ENCODE measurements around the gene ZSWIM2.
"Not testable (repeated sequence)": the region's sequence is repeated elsewhere in the genome, so short reads cannot be mapped to it uniquely, and the experiment has no call there.

The ZSWIM2 gene

GRCh38 chr2:186848873-186849578 is at the start of gene ZSWIM2:
Gene ZSWIM2 (minus strand): TSS chr2:186849170. CDS start chr2:186849130, 40 bp downstream.
- Mint-ChIP-seq H3K4me1 (ENCODE audit: low read depth) (peaks cover 2% of the 10 kb centered on the region), H3K27ac (no peak within 1 kb of the TSS), H3K27me3 (ENCODE audit: low read depth) (peaks cover 25% of the 10 kb centered on the region), H3K9me3 (no peaks in the 10 kb centered on the region), H3K4me3 (peak within 1 kb of the TSS; percentile 54), H3K36me3 (ENCODE audit: low read depth) (no peaks in the 10 kb centered on the region)

DNA sequence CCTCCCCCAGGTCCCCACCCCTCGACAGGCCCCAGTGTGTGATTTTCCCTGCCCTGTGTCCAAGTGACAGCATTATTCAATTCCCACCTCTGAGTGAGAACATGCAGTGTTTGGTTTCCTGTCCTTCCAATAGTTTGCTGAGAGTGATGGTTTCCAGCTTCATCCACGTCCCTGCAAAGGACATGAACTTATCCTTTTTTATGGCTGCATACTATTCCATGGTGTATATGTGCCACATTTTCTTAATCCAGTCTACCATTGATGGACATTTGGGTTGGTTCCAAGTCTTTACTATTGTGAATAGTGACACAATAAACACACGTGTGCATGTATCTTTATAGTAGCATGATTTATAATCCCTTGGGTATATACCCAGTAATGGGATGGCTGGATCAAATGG is 47.2 kb upstream of the ZSWIM2 start:
- H3K27me3 Mint-ChIP-seq (ENCODE audit: low read depth); H3K36me3 Mint-ChIP-seq (ENCODE audit: low read depth); H3K4me1 Mint-ChIP-seq (ENCODE audit: low read depth); H3K9me3 Mint-ChIP-seq; H3K27ac Mint-ChIP-seq; H3K4me3 Mint-ChIP-seq: not testable (repeated sequence)

- Mint-ChIP-seq H3K4me3 (no peak overlapping the region), H3K27ac (no peak overlapping the region), H3K4me1 (ENCODE audit: low read depth) (no peaks in the 10 kb centered on the region), H3K9me3 (no peaks in the 10 kb centered on the region), H3K36me3 (ENCODE audit: low read depth) (no peaks in the 10 kb centered on the region), H3K27me3 (ENCODE audit: low read depth) (no peaks in the 10 kb centered on the region)
Measured at GRCh38 chr2:186895451-186895850, 46.5 kb upstream of the ZSWIM2 start.

- Mint-ChIP-seq H3K4me1 (ENCODE audit: low read depth) (no peaks in the 10 kb centered on the region), H3K9me3 (no peaks in the 10 kb centered on the region), H3K27me3 (ENCODE audit: low read depth) (no peaks in the 10 kb centered on the region), H3K4me3 (no peak overlapping the region), H3K36me3 (ENCODE audit: low read depth) (no peaks in the 10 kb centered on the region), H3K27ac (no peak overlapping the region)
Measured at GRCh38 chr2:186894478-186894877, 45.5 kb upstream of the ZSWIM2 start.

DNA sequence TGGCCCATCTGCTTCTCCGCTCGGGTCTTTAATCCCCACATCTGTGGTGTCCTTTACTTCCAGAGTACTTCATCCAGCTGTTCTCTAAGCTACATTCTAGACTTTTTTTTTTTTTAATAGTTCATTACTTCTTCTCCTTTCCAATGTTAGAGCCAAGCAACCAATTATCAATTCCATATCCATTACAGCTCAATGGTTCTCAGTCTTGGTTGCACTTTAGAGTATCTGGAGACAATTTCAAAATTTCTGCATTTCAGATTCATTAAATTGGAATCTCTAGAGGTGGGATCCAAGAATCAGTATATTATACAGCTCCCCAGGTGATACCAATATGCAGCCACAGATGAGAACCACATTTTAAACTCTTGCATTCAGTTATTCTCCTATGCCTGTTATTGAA is 43.9 kb upstream of the ZSWIM2 start:
- Mint-ChIP-seq H3K4me1 (ENCODE audit: low read depth) (no peaks in the 10 kb centered on the region), H3K4me3 (no peak overlapping the region), H3K27ac (no peak overlapping the region), H3K27me3 (ENCODE audit: low read depth) (no peaks in the 10 kb centered on the region), H3K9me3 (no peaks in the 10 kb centered on the region), H3K36me3 (ENCODE audit: low read depth) (no peaks in the 10 kb centered on the region)

DNA sequence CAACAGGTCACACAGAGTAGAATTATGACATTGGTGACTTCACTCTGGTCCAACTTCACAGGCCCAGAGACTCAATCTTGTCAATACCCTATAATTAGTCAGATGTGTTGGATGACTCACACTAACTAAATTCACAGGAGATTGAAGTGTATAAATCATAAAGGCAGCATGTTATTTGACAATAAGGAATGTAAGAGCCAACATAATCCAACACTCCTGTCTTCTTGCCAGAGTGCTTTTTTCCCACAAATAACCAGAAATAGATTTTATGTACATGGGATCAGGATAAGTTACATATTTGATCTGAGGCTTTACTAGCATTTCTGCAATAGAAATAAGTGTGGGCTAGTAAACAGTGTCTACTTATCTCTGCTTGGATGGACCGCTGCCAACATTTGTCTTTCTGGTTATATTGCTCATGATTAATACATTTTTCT is 42.2 kb upstream of the ZSWIM2 start:
- Mint-ChIP-seq H3K4me1 (ENCODE audit: low read depth) (no peaks in the 10 kb centered on the region), H3K27me3 (ENCODE audit: low read depth) (no peaks in the 10 kb centered on the region), H3K9me3 (no peaks in the 10 kb centered on the region), H3K27ac (no peak overlapping the region), H3K36me3 (ENCODE audit: low read depth) (no peaks in the 10 kb centered on the region), H3K4me3 (no peak overlapping the region)

DNA sequence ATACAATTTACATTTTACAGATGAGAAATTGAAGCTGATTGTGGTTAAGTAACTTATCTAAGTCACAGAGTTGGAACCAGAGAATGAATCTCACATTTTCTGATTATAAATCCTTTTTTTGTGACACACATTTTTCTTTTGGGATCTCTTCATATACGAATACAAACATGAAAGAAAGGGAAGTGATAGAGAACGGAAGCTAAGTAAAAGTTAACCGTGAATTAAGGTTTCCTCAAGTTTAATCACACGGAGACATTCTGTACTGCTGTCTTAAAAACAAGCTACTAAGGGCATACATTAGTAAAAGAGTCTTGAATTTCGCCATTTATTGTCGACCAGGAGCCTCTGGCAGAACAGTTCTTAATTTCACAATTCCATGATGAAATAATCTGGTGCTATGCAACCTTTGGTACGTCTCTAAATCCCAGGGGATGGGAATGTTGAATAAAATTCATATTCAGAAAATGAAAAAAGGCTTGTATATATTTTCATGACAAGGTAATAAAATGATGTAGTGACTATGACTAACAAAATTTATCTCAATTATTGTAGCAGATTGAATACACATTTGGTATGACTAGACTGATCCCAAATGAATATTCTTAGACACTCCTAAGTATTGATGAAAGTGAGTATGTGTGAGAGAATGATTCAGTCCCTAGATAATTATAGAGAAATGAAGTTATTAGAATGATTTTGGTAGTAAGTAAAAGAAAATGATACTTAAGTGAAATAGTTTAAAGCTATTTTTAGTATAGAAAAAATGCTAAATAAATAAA is 40.3 kb upstream of the ZSWIM2 start:
- H3K27ac Mint-ChIP-seq = no peak overlapping the region
- no peaks in the 10 kb centered on the region for H3K9me3 Mint-ChIP-seq
- H3K36me3 Mint-ChIP-seq (ENCODE audit: low read depth) = no peaks in the 10 kb centered on the region
- no peaks in the 10 kb centered on the region for H3K4me1 Mint-ChIP-seq (ENCODE audit: low read depth)
- H3K27me3 Mint-ChIP-seq (ENCODE audit: low read depth) = no peaks in the 10 kb centered on the region
- H3K4me3 Mint-ChIP-seq = no peak overlapping the region

- Mint-ChIP-seq H3K36me3 (ENCODE audit: low read depth) (no peaks in the 10 kb centered on the region), H3K27ac (no peak overlapping the region), H3K4me3 (no peak overlapping the region), H3K27me3 (ENCODE audit: low read depth) (no peaks in the 10 kb centered on the region), H3K9me3 (no peaks in the 10 kb centered on the region), H3K4me1 (ENCODE audit: low read depth) (no peaks in the 10 kb centered on the region)
Measured at GRCh38 chr2:186887107-186888090, 38.4 kb upstream of the ZSWIM2 start.

DNA sequence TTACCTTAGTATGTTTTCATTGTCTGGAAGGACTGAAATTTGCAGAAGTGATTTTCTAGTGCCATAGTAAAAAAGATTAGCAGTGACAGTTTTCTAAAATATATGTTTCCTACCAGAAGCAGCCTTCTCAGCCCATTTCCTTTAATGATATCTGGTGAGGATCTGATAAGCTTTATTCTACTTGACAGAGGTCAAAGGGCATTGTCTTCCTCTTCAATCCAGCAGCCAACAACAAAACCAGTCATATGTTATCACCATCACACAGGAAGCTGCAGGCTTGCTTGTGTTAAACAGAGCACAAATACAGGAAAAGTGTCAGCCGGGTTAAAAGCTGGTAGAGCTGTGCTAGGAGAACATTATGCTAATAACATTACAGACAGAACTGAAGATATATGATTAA is 35.6 kb upstream of the ZSWIM2 start:
- Mint-ChIP-seq H3K27me3 (ENCODE audit: low read depth) (no peaks in the 10 kb centered on the region), H3K36me3 (ENCODE audit: low read depth) (no peaks in the 10 kb centered on the region), H3K4me1 (ENCODE audit: low read depth) (no peaks in the 10 kb centered on the region), H3K4me3 (no peak overlapping the region), H3K9me3 (peaks cover 6% of the 10 kb centered on the region), H3K27ac (no peak overlapping the region)

DNA sequence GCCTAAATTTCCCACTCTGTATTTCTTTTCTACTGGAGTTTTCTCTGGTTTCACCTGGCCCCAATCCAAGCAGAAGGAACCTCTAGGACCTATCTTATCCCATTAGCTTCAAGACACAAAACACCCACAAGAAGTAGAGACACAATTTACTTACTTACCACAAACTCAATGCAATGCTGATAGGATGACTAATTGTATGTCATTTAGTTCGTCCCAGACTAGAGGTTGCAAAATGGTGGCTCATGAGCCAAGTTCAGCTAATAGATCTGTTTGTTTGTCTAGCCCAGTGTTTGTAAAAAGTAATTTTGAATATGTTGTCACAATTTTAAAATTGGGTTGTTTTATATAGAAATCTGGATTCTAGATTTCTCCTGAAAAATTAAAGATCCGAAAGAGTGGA is 34.7 kb upstream of the ZSWIM2 start:
- Mint-ChIP-seq H3K36me3 (ENCODE audit: low read depth) (no peaks in the 10 kb centered on the region), H3K4me1 (ENCODE audit: low read depth) (no peaks in the 10 kb centered on the region), H3K9me3 (peaks cover 6% of the 10 kb centered on the region), H3K27ac (no peak overlapping the region), H3K4me3 (no peak overlapping the region), H3K27me3 (ENCODE audit: low read depth) (no peaks in the 10 kb centered on the region)

DNA sequence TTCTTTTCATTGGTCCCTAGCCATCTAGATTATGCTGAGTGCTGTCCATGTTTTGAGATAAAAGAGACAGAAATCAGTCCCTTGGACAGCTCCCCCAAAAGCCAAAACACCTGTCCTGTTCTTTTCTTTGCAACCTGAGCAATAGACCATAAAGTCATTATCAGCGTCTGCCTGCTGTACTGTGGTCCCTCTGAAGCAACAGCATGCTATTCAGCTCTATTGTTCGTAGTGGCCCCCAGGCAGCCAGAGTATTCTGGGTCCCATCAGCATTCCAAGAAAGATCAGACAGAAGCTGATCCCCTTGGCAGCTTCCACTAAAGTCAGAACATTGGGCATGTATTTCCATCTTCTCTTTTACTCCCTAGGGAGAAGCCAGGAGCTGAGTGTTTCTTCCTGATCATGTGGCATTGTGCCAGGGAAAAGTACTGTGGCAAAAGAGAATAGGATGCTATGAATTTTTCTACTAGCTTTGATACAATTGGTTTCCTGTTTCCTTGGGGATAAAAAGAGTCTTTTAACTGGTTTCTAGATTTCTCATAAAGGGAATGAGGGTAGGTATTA is 33.6 kb upstream of the ZSWIM2 start:
- H3K4me1 Mint-ChIP-seq (ENCODE audit: low read depth) = no peaks in the 10 kb centered on the region
- no peak overlapping the region for H3K27ac Mint-ChIP-seq
- H3K9me3 Mint-ChIP-seq = peaks cover 6% of the 10 kb centered on the region
- H3K27me3 Mint-ChIP-seq (ENCODE audit: low read depth) = no peaks in the 10 kb centered on the region
- no peak overlapping the region for H3K4me3 Mint-ChIP-seq
- H3K36me3 Mint-ChIP-seq (ENCODE audit: low read depth) = no peaks in the 10 kb centered on the region

DNA sequence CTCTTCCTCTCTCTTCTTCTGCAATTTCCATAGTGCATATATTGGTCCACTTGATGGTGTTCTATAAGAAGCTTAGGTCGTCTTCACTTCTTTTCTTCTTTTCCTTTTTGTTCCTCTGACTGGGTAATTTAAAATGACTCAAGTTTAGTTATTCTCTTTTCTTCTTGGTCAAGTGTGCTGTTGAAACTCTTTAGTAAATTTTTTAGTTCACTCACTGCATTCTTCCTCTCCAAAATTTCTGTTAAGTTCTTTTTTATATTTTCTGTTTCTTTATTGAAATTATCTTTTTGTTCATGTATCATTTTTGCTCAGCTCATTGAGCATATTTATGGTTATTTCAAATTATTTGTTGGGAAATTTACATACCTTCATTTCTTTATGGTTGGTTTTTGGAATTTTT is 32.7 kb upstream of the ZSWIM2 start:
- peaks cover 6% of the 10 kb centered on the region for H3K9me3 Mint-ChIP-seq
- H3K36me3 Mint-ChIP-seq (ENCODE audit: low read depth) = no peaks in the 10 kb centered on the region
- H3K4me1 Mint-ChIP-seq (ENCODE audit: low read depth) = no peaks in the 10 kb centered on the region
- no peak overlapping the region for H3K4me3 Mint-ChIP-seq
- H3K27me3 Mint-ChIP-seq (ENCODE audit: low read depth) = no peaks in the 10 kb centered on the region
- H3K27ac Mint-ChIP-seq = no peak overlapping the region

- Mint-ChIP-seq H3K27ac (no peak overlapping the region), H3K27me3 (ENCODE audit: low read depth) (no peaks in the 10 kb centered on the region), H3K9me3 (peaks cover 6% of the 10 kb centered on the region), H3K4me1 (ENCODE audit: low read depth) (no peaks in the 10 kb centered on the region), H3K4me3 (no peak overlapping the region), H3K36me3 (ENCODE audit: low read depth) (no peaks in the 10 kb centered on the region)
Measured at GRCh38 chr2:186879312-186879711, 30.3 kb upstream of the ZSWIM2 start.

- Mint-ChIP-seq H3K27ac (no peak overlapping the region), H3K4me1 (ENCODE audit: low read depth) (no peaks in the 10 kb centered on the region), H3K36me3 (ENCODE audit: low read depth) (no peaks in the 10 kb centered on the region), H3K9me3 (no peaks in the 10 kb centered on the region), H3K4me3 (no peak overlapping the region), H3K27me3 (ENCODE audit: low read depth) (no peaks in the 10 kb centered on the region)
Measured at GRCh38 chr2:186874713-186875112, 25.7 kb upstream of the ZSWIM2 start.
